ENCODE measurements around the gene TMEM30B.
A peak's percentile ranks its signal among the peaks of the same experiment; 100 is the strongest.

TMEM30B gene

DNA sequence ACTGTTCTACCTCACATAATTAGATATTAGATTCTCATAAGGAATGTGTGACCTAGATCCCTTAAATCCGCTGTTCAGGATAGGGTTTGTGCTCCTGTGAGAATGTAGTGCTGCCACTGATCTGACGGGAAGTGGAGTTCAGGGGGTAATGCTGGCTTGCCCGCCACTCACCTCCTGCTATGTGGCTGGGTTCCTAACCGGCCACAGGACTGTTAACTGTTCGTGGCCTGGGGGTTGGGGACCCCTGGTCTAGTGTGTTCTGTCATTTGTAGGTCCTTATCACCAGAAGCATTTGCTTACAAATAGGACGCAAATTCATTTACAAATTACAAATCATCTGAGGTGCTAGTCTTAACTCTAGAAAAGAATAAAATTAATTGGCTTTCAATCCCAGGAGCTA, 16.4 kb upstream of the TMEM30B start:
- no peak for DNase-seq

DNA sequence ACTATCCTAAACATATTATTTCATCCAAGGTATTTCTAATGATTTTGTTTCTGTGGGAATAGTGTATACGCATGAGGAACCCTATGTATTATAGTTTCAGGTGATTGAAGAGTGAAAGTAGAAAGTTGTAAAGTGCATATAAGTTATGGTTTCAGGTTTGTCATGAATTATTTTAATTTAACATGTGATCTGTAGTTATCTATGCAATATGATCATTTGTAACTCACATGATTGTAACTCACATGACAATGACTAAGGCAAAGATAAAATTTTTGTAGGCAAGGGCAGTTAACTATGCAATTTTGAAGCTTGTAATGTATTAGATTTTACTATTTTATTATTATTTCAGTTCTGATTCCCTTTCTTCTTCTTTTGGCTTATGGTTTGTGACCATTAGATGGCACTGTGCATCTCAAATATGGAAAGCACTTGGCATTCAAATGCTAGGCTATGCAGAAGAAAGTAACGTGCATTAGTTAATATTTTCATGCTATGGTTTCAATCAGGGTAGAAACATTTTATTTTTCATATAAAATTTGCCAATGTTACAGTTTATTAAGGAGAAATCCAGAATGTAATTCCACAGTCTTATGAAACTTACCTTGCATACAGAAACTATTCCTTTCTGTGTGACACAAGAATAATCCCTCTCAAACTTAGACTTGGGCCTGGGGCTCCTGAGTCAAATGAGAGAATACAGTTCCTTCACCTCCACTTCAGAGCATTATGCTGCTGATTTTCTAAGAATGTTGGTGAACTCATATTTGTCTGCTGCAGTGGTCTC, 15.8 kb upstream of the TMEM30B start:
- DNase-seq = no peak

DNA sequence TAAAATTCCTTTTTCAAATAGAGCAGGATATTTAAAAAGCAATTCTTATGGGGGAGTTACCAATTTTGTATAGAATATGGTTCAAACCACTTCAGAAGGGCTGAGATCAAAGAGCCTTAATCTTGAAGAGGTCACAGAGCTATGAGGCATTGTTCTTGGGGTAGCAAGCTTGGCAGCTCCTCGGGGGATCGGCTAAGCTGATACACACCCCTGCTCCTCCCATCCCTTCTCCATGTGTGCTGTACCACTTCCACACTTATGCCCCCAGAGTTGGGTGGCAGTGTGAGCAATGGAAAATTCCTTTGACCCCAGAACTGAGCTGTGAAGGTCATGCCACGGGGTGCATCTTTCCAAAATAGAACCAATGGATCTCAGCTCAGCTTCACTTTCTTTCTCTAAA, 15.0 kb upstream of the TMEM30B start:
- DNase-seq = no peak

DNA sequence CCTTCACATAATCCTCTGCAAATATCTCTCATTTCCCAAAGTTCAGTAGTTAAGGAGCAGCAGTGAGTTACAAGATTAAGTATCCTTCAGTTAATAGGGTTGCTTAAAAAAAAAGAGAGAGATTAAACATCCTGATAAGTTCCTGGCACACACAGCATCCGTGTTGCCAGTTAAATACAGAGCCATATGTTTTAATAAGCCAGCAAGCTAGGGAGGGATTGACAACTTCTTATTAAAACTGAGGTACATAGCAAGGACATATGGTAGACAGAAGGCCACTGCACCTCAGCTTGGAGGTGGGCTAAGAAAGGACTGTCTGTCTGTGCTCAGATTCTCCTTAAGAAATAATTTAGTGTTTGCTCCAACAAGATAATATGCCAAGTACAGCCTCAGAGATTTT, 9.6 kb upstream of the TMEM30B start:
- no peak for DNase-seq

DNA sequence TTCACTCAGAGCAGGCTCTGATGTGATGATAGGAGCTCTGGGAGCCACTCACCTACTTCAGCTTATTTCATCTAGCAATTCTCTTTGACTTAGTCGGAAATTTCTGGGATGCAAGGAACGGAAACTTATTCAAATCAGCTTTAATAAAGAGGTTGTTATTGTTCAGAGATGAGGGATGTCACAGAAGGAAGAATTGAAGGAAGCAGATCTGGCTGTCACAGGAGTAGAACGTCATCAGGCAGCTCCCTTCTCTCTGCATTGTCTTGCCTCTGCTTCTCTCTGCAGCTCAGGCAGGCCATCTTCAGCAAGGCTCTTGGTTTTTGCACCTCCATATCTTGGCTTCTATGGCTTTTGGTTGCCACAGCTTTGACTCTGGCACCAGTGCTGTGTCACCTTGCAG, 7.6 kb upstream of the TMEM30B start:
- DNase-seq = no peak

DNA sequence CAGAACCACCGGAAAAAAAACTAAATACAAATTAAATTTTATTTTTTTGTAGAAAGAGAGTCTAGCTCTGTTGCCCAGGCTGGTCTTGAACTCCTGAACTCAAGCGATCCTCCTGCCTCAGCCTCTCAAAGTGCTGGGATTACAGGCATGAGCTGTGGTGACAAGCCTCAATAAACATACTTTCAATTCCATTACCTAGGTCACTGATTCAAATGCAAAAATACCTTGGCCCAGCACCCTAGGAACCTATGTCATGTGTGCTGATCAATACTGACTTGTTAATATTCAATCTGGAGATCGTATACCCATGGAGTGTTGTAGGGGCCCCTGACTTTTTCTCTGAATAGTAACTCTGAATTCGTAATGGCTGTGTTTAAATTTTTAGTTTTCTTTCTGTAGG, 7.1 kb upstream of the TMEM30B start:
- no peak for DNase-seq

DNA sequence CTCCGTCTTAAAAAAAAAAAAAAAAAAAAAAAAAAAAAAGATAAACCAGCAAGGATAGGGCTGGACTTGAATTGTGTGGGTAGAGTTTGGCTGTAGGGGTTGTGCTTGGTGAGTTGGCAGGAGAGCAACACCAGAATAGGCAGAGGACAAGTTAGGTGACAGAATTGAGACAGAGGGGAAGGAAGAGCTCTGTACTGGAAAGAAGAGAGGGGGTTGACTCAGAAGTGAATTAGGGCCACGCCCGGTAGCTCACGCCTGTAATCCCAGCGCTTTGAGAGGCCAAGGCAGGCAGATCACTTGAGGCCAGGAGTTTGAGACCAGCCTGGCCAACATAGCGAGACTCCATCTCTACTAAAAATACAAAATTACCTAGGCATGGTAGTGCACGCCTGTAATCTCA, 6.1 kb upstream of the TMEM30B start:
- no peak for DNase-seq

DNA sequence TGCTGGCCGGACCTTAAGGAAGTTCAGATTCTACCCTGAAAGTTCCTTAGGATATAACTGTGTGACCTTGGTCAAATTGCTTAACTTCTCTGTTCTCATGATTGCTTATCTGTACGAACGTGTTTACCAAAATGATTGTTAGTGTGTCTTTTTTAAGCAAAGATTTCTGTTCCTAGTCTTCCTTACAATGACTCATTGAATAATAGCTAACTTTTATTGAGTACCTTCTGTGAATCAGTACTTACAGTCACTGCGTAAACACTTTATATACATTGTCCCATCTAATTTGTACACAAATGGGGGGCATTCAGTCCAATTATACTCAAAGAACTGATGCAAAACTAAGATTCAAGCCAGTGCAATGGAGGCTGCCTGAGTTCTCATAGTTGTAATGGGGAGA, 4.2 kb upstream of the TMEM30B start:
- no peak for DNase-seq

DNA sequence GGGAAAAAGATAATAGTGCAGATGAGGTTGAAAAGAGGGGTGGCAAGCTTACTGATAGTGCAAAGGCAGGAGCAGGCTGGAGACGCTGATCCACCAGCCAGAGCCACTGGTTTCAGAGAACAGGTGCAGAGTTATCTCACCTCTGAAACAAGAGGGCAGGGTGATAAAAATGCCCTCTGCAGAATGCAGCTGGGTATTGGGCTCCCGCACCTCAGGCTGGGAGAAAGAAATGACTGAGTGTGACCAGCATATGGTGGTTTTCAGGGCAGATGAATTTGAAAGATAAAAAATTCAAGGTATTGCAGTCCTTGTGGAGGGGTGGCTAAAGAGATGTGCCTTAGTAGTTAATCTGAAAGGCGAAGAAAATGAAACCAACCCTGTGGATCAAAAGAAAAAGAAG, 2.9 kb upstream of the TMEM30B start:
- DNase-seq = no peak

DNA sequence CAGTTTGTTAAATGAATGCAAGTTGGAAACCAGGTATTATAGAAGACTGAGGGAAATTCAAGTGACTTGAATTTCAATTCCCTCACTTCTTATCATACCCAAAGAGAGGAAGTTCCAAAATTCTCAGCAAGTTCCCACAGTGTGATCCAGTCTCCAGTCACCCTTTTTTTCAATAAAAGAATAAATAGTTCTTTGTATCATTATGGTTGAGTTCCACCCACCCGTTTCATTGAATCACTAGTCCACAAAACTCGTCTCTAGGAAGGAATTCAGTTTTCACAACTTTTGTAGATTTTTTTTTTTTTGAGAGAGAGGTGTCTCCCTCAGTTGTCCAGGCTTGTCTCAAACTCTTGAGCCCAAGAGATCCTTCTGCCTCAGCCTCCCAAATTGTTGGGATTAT, 1.6 kb upstream of the TMEM30B start:
- no peak for DNase-seq

DNA sequence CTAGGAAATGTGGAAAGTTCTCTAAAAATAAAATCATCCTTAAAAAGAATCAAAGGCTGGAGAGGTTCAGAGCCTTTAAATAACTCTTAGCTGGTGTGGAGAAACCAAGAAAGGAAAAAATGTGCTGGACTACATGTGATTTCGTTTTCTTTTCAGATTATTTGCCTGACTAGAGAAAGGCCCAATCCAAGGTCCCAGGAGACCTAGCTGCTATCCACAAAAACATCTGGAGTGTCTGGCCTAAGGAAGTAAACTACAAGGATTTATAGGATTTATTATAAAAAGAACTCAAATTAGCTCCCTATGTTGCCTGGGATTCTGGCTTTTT, 774 bp upstream of the TMEM30B start:
- DNase-seq = no peak

DNA sequence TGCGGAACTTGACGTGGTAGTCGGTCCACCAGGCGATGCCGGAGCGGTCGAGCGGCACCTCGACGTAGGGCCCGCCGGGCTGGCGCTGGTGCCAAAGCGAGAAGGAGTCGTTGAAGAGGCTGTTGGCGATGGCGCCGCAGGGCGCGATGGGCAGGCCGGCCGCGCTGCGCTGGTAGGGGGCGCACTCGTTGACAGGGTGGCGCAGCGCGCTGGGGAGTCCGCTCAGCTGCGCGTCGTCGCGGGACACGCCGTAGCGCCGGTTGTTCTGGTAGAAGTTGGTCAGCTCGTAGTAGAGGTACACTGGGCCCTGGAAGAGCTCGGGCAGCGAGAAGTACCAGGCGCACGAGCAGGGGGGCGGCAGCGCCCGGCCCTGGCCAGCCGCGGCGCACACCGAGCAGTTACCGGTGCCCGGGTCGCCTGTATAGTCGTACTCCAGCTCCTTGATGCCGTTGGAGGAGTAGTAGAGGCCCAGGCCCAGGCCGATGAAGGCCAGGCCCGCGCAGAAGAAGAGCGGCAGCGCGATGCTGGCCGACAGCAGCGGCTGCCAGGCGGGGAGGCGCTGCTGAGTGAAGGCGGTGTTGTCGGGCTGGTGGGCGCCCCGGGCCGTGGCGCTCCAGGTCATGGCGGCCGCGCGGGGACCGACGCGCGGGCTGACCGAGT, 482 bp downstream of the TMEM30B start:
- DNase-seq = peak; percentile 91

DNA sequence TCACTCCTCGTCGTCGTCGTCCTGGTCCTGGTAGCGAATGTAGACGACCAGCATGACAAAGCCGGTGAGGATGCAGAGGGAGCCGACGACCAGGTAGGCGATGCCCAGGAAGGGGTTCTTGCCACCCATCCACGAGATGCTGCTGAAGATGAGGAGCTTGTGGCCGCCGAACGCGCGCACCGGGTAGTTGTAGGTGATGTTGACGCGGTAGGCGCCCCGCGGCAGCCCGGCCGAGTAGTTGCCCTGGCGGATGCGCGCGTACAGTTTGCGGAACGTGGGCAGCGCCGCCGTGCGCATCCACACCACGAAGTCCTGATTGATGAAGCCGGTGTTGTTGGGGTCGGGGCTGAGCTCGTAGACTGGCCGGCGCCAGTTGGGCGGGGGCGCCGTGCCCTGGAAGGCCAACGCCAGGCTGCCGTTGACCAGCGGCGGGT, 1.0 kb downstream of the TMEM30B start:
- DNase-seq = no peak

DNA sequence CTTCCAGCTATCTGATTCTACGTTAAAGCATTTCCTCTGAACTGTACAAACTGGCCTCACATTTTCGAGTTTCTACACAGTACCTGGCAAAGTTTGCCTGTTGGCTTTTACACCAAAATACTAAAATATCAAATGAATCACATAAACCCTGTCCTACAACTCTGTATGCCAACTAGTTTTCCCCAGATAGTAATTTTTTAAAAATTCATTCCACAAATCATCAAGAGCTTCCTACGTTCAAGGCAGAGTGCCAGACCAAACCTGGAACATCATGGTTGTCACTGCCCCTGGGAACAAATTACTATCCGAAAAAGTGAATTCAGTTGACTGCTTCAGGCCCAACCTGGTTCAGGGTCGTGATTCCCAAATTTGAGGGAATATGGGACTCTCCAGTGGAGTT, 2.1 kb downstream of the TMEM30B start:
- DNase-seq = no peak

DNA sequence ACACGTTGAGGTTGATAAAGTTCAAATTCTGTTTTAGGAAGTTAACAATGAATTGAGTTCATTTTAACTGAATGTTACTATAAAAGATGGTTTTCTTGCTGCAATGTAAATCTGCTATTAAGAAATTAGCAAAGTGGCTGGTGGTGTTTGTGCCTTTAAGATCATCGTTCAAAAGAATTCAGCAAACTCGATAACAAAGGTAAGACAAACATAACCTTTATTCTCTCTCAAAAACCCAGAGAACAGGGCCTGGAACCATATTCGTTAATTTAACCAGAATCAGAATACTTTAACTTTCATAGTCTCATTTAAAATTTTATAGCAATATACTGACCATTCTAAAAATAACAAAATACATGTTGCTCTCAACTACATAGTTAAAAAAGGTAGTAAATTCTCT, 3.4 kb downstream of the TMEM30B start:
- DNase-seq = no peak

DNA sequence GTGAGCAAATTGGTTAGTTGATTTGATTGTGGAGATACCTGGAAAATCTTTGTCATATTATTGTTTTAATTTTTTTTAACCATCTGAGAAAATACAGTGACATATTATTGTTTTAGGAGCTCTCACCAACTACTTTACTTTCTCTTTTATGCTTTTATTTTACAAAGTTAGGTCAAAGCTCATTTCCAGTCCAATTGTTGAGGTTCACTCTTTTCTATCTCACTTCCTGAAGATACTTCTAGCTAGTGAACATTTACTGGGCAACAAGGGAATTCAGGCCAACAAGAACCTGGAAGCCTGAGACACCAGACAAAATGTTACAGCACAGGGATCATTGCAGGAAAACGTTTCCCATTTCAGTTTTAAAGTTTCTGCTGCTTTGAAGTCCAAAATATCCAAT, 3.9 kb downstream of the TMEM30B start:
- DNase-seq = no peak

DNA sequence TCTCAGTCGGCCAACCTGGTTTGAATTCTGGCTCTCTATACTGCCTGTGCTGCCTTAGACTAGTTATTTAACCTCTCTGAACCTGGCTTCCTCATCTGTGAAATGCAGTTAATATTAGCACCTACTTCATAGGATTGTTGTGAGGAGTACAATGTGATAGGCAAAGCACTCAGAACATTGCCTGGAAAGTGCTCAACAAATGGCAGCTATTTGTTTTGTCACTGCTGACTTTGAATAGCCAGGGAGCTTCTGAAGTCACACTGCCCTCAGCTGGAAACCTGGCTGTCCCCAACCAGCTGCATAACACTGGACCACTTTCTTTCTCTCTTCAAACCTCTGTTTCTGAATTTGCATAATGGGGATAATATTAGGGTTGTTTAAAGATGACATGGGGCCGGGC, 9.6 kb downstream of the TMEM30B start:
- DNase-seq = no peak

DNA sequence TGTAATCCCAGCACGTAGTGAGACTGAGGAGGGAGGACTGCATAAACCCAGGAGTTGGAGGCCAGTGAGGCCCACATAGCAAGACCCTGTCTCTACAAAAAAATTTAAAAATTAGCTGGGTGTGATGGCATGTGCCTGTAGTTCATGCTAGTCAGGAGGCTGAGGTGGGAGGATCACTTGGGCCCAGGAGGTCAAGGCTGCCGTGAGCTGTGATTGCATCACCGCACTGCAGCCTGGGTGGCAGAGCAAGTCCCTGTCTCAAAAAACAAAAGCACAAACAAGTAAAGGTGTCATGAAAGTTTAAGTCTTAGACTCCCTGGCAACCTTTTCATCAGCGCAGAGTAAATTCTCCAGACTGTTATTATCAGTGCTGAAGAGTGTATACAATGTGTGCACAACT, 10.4 kb downstream of the TMEM30B start:
- no peak for DNase-seq

DNA sequence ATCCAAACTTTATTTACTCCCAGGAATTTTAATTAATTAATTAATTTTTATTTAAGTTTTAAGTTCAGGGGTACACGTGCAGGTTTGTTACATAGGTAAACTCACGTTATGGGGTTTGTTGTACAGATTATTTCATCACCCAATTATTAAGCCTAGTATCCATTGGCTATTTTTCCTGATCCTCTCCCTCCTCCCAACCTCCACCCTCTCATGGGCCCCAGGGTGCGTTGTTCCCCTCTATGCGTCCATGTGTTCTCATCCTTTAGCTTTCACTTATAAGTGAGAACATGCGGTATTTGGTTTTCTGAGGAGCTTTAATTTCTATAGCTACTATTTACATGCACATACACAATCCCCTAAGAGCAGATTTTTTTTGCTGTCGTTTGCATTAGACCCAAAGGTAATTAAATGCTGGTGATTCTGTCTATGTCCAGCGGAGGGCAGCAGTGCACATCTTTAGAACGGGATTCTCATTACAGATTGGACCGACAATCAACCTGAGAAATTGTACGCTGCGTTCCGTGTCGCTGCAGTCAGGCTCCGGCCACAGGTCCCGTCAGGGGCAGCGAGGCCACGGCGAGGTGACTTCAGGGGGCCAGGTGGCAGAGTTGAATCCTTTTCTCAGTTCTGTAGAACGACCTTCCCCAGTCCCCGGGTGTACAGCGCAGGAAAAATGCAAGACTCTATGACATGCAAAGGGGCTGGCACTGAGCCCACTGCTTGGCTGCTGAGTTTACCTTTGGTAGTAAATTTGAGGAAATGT, 11.6 kb downstream of the TMEM30B start:
- DNase-seq = peak; percentile 79

DNA sequence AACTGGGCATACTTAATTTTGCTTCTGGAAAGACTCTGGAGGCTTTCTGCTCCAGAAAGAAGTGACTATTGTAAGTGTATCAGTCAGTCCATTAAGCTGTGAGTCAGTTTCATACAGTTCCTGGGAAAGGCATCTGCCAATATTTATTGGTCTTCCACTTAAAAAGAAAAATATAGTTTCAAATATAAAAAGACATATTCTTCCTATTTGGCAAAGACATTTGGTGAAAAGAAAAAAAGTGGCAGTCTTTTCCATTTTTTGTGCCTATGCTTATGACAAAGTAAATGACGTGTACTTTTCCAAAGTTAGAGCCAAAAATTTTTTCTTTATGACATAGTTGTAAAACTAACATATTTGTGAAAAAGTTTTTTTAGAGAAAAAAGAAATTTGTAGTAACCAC, 12.3 kb downstream of the TMEM30B start:
- no peak for DNase-seq

DNA sequence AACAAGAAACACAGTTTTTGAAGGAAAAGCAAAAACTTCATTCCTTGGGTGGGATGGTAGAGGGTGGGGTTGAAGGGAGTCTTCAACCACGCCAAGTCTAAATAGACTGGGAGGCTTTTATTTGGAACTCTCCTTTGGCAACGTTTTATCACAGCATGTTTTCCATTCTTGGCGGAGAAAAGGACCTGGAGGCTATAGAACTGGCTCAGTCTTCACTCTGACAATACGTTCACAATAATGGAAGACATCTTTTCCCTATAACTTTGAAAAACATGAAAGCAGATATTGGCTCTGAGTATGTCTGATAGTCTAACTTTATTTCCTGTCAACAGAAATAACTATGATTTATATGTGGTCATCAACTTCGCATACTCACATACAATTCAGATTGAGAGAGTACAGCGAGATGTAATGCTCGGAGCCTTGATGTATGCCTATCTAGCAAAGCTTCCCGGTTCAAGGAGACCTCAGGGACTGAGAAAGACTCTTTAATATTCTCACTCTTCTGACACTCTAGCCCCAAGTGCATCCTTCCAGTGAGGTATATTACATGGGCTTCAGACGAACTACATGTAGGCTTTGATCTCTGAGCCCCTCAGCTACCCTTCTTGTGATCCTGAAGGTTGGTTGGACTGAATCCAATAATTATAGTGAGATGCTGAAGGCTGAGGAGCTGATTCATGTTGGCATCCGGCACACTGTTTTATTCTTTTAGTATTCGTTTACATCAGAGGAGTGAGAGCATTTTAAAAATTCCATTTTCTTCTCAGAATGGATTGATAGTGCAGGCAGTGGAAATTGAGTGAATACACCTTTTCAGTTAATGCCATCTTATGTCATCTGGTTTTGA, 14.0 kb downstream of the TMEM30B start:
- no peak for DNase-seq

DNA sequence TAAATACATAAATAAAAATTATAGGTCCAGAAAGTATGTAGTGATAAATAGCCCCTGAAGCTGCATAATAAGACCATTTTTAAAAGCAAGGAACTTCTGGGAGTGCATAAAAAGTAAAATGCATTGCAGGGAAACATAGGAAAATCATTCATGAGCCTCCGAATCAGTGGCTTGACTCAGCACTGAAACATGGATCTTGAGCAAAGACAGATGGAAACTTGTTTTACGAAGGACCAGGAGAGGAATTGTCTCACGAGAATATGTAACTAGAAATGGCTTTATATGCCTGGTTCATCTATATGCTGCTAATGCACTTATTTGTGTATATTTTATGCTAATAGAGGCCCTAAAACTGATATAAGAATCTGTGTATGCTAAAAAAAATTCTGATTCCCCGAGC, 14.7 kb downstream of the TMEM30B start:
- DNase-seq = no peak

DNA sequence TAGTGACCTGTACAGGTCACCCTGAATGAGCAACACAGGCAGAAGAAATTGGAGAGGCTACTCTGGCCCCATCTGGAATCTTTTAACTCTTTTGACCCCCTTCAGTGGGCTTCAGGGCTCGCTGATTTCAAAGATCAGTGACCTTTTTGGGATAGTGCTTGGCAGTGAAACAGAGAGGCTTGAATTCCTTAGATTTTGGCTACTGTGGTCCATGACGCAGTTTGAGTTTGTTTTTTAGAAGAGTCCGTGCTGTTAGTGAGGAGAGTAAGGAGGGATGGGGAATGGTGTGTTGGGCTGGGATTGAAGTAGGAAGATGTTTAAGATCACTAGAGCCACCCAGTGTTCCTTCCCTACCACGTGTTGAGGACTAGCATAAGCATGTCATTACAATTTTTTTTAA, 16.5 kb downstream of the TMEM30B start:
- no peak for DNase-seq

Measured in retina (tissue), 1 donor.